ENCODE results near the gene ARFGAP2. TPM values are rescaled to one million over a fixed set of nuclear protein-coding genes. Genes with fewer than 3 reads are reported as not detected.

Gene ARFGAP2
- total RNA-seq, 1 donor from 2014 or later, result 95.0 TPM

DNA sequence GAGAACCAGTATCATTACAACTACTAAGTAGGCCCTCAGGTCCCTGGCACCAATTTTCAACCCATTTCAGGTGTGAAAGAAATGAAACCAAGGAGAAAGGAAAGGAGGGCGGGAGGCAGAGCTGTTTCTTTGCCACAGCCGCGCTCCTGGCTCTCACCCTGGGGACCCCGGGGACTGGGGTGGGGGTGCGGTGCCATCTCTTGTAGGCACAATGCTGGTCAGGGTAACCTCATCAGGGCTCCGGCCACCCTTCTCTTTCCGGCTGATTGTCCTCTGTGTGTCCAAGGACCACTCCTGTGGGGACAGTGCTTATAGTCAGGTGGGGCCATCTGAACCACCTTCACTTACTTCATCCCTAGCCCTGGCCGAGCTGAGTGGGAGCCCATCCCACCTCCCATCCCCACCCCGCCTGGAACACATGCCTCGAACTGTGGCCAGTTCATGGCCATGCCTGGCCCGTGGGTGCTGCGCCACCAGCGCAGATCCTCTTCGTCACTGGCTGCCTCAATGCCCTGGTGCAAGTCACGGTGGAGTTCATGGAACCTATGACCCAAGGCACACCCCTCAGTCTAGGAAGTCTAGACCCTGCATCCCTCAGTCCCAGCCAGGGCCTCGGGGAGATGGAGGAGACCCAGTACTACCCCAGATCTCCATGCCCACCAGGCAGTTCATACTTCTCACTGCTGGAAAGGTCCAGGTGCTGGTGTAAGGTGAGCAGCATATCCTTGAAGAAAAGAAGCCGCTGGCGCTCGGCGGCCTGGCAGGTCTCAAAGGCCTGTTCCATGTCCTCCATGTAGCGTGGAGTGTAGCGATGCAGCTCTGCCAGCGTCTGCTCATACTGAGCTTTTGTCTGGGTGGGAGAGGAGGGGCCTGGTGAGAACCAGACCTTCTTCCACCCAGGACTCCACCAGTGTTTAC, 2.3 kb upstream of the ARFGAP2 start:
- no peak overlapping the region for H3K27ac Mint-ChIP-seq
- no peak overlapping the region for H3K4me3 Mint-ChIP-seq
- peaks cover under 1% of the 10 kb centered on the region for H3K36me3 Mint-ChIP-seq

GRCh38 chr11:47178316-47178715, 1.6 kb upstream of the ARFGAP2 start:
- TF ChIP-seq, protein P1, sequence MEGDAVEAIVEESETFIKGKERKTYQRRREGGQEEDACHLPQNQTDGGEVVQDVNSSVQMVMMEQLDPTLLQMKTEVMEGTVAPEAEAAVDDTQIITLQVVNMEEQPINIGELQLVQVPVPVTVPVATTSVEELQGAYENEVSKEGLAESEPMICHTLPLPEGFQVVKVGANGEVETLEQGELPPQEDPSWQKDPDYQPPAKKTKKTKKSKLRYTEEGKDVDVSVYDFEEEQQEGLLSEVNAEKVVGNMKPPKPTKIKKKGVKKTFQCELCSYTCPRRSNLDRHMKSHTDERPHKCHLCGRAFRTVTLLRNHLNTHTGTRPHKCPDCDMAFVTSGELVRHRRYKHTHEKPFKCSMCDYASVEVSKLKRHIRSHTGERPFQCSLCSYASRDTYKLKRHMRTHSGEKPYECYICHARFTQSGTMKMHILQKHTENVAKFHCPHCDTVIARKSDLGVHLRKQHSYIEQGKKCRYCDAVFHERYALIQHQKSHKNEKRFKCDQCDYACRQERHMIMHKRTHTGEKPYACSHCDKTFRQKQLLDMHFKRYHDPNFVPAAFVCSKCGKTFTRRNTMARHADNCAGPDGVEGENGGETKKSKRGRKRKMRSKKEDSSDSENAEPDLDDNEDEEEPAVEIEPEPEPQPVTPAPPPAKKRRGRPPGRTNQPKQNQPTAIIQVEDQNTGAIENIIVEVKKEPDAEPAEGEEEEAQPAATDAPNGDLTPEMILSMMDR (IDR thresholded peaks at IDR 0.05), result no peak
- TF ChIP-seq EZH2phosphoT487 (IDR thresholded peaks at IDR 0.05) (no peak), EZH2 (IDR thresholded peaks at IDR 0.05) (no peak)
- Mint-ChIP-seq H3K9me3 (no peaks in the 10 kb centered on the region), H3K36me3 (peaks cover 4% of the 10 kb centered on the region), H3K4me3 (no peak overlapping the region), H3K27me3 (ENCODE audit: insufficient read depth, low read depth) (no peaks in the 10 kb centered on the region), H3K4me1 (peaks cover 19% of the 10 kb centered on the region), H3K27ac (no peak overlapping the region)
- Histone ChIP-seq H3K27me3 (no peaks in the 10 kb centered on the region), H4K20me1 (ENCODE audit: low read depth) (peaks cover 19% of the 10 kb centered on the region), H3K27ac (no peak overlapping the region), H3K4me2 (no peak overlapping the region), H3F3A (ENCODE audit: low read depth) (peaks cover 12% of the 10 kb centered on the region), H3K9ac (no peak overlapping the region), H3K79me2 (ENCODE audit: low read depth) (peaks cover 31% of the 10 kb centered on the region), H3K4me3 (no peak overlapping the region), H2AFZ (replicated peaks) (no peak overlapping the region), H3K9me3 (ENCODE audit: low read depth) (no peaks in the 10 kb centered on the region), H3K36me3 (no peaks in the 10 kb centered on the region), H3K4me1 (peaks cover 10% of the 10 kb centered on the region)
- DNase-seq (ENCODE audit: low spot score), result no peak

More for the DNA sequence above, 2.3 kb upstream of the ARFGAP2 start:
- Histone ChIP-seq H3K4me2 (no peak overlapping the region), H3F3A (ENCODE audit: low read depth) (peaks cover 12% of the 10 kb centered on the region), H3K27me3 (no peaks in the 10 kb centered on the region), H3K27ac (no peak overlapping the region), H3K79me2 (ENCODE audit: low read depth) (peaks cover 24% of the 10 kb centered on the region), H3K36me3 (no peaks in the 10 kb centered on the region), H3K4me3 (no peak overlapping the region), H4K20me1 (ENCODE audit: low read depth) (peaks cover 15% of the 10 kb centered on the region), H3K9me3 (ENCODE audit: low read depth) (no peaks in the 10 kb centered on the region), H2AFZ (replicated peaks) (no peak overlapping the region), H3K4me1 (peaks cover 10% of the 10 kb centered on the region), H3K9ac (no peak overlapping the region)
- no peaks in the 10 kb centered on the region for H3K27me3 Mint-ChIP-seq (ENCODE audit: insufficient read depth, low read depth)
- TF ChIP-seq EZH2phosphoT487 (IDR thresholded peaks at IDR 0.05), result no peak
- TF ChIP-seq, protein P1 (IDR thresholded peaks at IDR 0.05), result no peak
- no peak for TF ChIP-seq EZH2 (IDR thresholded peaks at IDR 0.05)
- DNase-seq (ENCODE audit: low spot score), result no peak
- no peaks in the 10 kb centered on the region for H3K9me3 Mint-ChIP-seq
- peaks cover 19% of the 10 kb centered on the region for H3K4me1 Mint-ChIP-seq

GRCh38 chr11:47177846-47178245, 1.2 kb upstream of the ARFGAP2 start:
- H3K36me3 Mint-ChIP-seq, result peaks cover 6% of the 10 kb centered on the region
- no peaks in the 10 kb centered on the region for H3K27me3 Mint-ChIP-seq (ENCODE audit: insufficient read depth, low read depth)
- peaks cover 19% of the 10 kb centered on the region for H3K4me1 Mint-ChIP-seq
- Histone ChIP-seq H3K4me3 (no peak overlapping the region), H3K79me2 (ENCODE audit: low read depth) (peaks cover 36% of the 10 kb centered on the region), H3K9ac (no peak overlapping the region), H3K36me3 (no peaks in the 10 kb centered on the region), H3K9me3 (ENCODE audit: low read depth) (no peaks in the 10 kb centered on the region), H3K4me2 (peak overlapping the region; percentile 76), H3F3A (ENCODE audit: low read depth) (peaks cover 12% of the 10 kb centered on the region), H3K27ac (no peak overlapping the region), H4K20me1 (ENCODE audit: low read depth) (peaks cover 24% of the 10 kb centered on the region), H3K27me3 (no peaks in the 10 kb centered on the region), H2AFZ (replicated peaks) (peak overlapping the region; percentile 77), H3K4me1 (peaks cover 10% of the 10 kb centered on the region)
- TF ChIP-seq, protein P1 (IDR thresholded peaks at IDR 0.05), result no peak
- no peak for TF ChIP-seq EZH2phosphoT487 (IDR thresholded peaks at IDR 0.05)
- H3K9me3 Mint-ChIP-seq, result no peaks in the 10 kb centered on the region
- H3K27ac Mint-ChIP-seq, result peak overlapping the region; percentile 99
- DNase-seq (ENCODE audit: low spot score), result no peak
- H3K4me3 Mint-ChIP-seq, result peak overlapping the region; percentile 97

Data from neural progenitor cell (in vitro differentiated cells).